Measurements from ENCODE around the gene G6PC3.

G6PC3 gene

DNA sequence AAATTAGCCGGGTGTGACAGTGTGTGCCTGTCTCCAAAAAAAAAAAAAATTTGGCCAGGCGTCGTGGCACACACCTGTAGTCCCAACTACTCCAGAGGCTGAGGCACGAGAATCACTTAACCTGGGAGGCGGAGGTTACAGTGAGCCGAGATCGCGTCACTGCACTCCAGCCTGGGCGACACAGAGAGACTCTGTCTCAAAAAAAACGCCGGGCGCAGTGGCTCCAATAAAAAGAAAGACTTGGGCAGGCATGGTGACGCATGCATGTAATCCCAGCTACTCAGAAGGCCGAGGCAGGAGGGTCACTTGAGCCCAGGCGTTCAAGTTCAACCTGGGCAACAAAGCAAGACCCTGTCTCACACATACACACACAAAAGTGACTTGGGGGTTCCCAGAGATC is 7.7 kb upstream of the G6PC3 start:
- no peak for DNase-seq

DNA sequence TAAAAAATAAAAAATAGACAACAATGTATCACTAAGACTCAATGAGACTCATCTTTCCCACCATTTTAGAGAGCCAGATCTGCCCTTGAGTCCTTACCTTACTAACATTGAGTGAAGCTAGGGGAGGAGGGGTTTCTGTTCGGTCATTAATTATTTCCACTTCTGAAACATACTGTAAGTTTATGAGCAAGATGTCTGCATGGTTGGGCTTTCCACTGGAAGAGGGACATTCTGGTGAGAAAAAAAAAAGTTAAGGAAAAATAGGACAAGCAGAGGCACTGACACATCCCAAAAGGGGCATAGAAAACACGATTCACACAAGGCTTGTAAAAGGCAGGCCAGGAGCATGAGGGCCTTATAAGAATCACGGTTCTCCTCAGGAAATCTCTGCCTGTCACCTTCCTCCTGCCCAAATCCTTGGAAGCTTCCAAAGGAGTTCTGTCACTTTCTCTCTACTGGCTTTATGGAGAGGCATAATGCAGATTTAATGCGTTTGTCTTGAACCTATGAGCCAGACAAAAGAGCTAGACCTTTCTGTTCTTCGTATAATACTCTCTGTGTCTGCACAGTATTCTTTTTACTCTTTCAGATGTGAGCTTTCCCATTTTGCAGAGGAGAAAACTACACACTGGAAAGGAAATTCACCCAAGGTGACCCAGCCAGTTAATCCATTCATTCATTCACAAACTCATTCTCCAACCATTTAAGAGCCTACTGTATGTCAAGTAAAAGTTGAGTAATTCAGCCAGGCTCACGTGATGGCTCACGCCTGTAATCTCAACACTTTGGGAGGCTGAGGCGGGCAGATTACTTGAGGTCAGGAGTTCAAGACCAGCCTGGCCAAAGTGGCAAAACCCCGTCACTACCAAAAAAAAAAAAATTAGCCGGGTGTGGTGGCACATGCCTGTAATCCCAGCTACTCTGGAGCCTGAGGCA is 6.6 kb upstream of the G6PC3 start:
- no peak for DNase-seq

GRCh38 chr17:44065668-44066203 is 4.8 kb upstream of the G6PC3 start:
- peak; percentile 24 for DNase-seq

GRCh38 chr17:44066204-44066930 is 4.2 kb upstream of the G6PC3 start, which contains the start of gene LSM12:
Gene LSM12 (minus strand): TSS chr17:44066671. CDS start chr17:44066587, 84 bp downstream.
- DNase-seq: peak; percentile 90

DNA sequence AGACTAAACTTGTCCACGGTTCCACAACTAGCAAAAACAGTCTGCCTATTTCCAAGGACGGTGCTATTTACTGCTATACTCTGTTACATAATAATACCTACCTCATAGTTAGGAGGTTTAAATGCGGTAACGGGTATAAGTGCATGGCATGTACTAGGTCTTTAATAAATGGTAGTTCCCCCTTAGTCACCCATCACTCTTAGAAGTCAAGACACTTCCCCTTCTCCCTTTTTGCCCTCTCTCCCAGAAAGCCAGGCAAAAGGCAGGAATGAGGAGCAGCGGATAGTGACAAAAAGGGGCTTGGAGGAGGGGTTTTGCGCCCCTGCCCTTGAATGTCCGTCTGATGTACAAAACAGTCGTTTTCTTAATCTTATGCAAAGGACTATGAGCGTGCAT is 3.0 kb upstream of the G6PC3 start:
- no peak for DNase-seq

GRCh38 chr17:44069974-44070454 is 521 bp upstream of the G6PC3 start:
- no peak for DNase-seq

DNA sequence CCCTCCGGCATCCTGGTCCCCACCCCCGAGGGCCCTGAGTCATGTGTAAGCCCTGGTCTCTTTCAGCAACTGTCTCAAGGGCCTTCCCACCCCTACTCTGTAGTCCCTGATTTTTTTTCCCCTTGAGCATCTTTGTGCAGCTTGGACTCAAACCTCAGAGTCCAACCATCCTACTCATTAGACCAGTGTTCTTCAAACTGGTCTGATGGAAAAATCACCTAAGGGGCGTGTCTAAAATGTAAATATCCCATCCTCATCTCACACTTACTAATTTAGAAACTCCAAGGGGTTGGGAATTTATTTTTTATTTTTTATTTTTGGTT is 624 bp downstream of the G6PC3 start:
- no peak for DNase-seq

- DNase-seq: no peak
Observed at GRCh38 chr17:44071772-44072171, 1.2 kb downstream of the G6PC3 start.

DNA sequence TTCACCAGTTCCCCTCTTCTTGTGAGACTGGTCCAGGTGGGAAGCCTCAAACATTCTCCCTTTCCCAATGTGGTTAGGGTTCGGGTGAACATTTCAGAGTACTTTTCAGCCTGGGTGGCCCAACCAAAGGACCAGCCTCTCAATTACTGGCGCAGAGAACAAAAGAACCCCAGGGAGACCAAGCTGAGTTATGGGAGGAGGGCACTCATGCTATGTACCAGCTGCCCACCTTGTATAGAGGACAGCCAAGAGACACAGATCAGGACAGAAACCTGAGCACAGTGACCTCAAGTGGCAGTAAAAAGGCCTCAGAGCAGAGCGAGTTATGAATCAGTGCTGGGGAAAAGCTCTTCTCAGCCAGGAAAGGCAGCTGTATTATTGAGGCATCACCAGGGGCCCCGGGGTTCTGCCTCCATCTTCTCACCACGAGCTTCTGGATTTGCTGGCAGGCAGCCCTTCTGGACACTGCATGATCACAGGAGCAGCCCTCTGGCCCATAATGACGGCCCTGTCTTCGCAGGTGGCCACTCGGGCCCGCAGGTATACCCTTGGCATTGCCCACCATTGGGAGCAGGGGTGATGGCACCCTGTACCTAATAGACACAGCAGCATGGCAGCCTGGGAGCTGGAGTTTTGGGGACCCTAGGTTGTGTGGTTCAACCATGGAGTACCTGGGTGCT is 3.8 kb downstream of the G6PC3 start:
- DNase-seq: no peak

- no peak for DNase-seq
Observed at GRCh38 chr17:44074911-44075285, 4.4 kb downstream of the G6PC3 start.

DNA sequence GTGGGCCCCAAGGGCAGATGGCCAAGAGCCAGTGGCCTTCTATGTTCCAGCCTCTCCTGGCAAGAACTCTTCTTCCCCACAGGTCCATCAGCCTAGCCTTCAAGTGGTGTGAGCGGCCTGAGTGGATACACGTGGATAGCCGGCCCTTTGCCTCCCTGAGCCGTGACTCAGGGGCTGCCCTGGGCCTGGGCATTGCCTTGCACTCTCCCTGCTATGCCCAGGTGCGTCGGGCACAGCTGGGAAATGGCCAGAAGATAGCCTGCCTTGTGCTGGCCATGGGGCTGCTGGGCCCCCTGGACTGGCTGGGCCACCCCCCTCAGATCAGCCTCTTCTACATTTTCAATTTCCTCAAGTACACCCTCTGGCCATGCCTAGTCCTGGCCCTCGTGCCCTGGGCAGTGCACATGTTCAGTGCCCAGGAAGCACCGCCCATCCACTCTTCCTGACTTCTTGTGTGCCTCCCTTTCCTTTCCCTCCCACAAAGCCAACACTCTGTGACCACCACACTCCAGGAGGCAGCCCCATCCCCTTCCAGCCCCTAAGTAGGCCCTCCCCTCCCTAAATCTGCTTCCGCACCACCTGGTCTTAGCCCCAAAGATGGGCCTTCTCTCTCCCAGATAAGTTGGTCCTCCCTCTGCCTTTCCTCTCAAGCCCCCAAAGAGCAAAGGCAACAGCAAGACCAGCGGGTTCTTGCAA is 5.2 kb downstream of the G6PC3 start:
- no peak for DNase-seq

GRCh38 chr17:44076716-44077594 is 6.4 kb downstream of the G6PC3 start:
- DNase-seq: no peak

GRCh38 chr17:44077595-44077909 is 7.0 kb downstream of the G6PC3 start:
- no peak for DNase-seq

DNA sequence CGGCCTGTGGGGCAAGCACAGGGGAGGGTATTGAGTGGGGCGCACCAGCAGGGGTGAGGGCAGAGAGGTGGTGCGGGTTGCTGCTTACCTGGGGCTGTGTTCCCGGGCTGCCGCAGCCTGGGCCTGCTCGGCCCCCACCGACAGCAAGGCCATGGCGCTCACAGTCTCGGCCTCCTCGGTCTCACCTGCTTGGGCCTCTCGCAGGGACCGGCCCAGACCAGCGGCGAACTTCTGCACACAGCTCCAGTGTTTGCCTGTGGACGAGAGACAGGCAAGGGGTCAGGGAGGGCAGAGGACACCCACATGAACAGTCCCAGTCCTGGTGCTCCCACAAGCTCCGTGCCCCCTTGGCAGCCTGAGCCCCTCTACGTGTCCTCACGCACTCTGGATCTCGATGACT is 7.9 kb downstream of the G6PC3 start:
- no peak for DNase-seq

GRCh38 chr17:44079877-44080821 is 9.6 kb downstream of the G6PC3 start:
- DNase-seq: no peak

- DNase-seq: no peak
Observed at GRCh38 chr17:44081681-44082080, 11.1 kb downstream of the G6PC3 start.

GRCh38 chr17:44082256-44082927 is 11.9 kb downstream of the G6PC3 start:
- no peak for DNase-seq

GRCh38 chr17:44083250-44083849 is 12.8 kb downstream of the G6PC3 start:
- no peak for DNase-seq

DNA sequence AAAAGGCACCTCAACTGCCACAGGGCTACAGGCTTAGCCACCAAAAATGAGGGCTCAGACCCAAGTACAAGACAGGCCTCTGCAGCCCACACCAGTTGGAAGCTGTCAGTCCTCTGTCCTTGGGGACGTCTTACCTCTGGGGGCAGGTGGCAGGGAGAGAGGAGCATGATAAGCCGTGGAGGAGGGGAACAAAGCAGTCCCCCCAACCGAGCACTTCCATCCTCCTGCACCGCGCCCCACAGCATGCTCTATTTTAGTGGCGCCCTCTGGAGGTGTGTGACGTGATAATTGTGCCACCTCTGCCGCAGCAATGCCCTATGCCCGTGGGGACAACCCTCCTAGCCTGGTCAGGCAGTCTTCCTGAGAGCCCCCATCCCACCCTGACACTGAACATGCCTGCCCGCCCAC is 13.6 kb downstream of the G6PC3 start:
- DNase-seq: peak; percentile 20

All from CD4-positive, alpha-beta T cell treated with Interleukin-17A for 1 hour (primary cell).